Measurements from ENCODE around the gene OR7D2.

OR7D2 gene

GRCh38 chr19:9146882-9147281, 31.9 kb upstream of the OR7D2 start:
- in situ Hi-C loops (cut with HindIII; ENCODE audit: low sequenced_read_pairs), result no loop called here

GRCh38 chr19:9148697-9149096, 30.1 kb upstream of the OR7D2 start:
- H3K4me3 ChIP-seq (ENCODE audit: low read depth, low read length), result no peak overlapping the region
- in situ Hi-C loops (cut with HindIII; ENCODE audit: low sequenced_read_pairs), result no loop called here
- no peak for TF ChIP-seq CTCF (IDR thresholded peaks at IDR 0.05; ENCODE audit: low read depth, low read length)
- DNase-seq (ENCODE audit: low read depth, low spot score), result no peak

More at GRCh38 chr19:9146882-9147281, 31.9 kb upstream of the OR7D2 start:
- DNase-seq (ENCODE audit: low read depth, low spot score), result no peak
- TF ChIP-seq CTCF (IDR thresholded peaks at IDR 0.05; ENCODE audit: low read depth, low read length), result no peak
- no peak overlapping the region for H3K4me3 ChIP-seq (ENCODE audit: low read depth, low read length)

GRCh38 chr19:9149997-9150396, 28.8 kb upstream of the OR7D2 start:
- H3K4me3 ChIP-seq (ENCODE audit: low read depth, low read length), result no peak overlapping the region
- TF ChIP-seq CTCF (IDR thresholded peaks at IDR 0.05; ENCODE audit: low read depth, low read length), result no peak
- in situ Hi-C loops (cut with HindIII; ENCODE audit: low sequenced_read_pairs), result no loop called here
- DNase-seq (ENCODE audit: low read depth, low spot score), result no peak

- no peak overlapping the region for H3K4me3 ChIP-seq (ENCODE audit: low read depth, low read length)
- in situ Hi-C loops (cut with HindIII; ENCODE audit: low sequenced_read_pairs), result no loop called here
- DNase-seq (ENCODE audit: low read depth, low spot score), result no peak
- no peak for TF ChIP-seq CTCF (IDR thresholded peaks at IDR 0.05; ENCODE audit: low read depth, low read length)
Measured at GRCh38 chr19:9150650-9151049, 28.1 kb upstream of the OR7D2 start.

GRCh38 chr19:9151367-9151766, 27.4 kb upstream of the OR7D2 start:
- no peak for DNase-seq (ENCODE audit: low read depth, low spot score)
- in situ Hi-C loops (cut with HindIII; ENCODE audit: low sequenced_read_pairs), result no loop called here
- H3K4me3 ChIP-seq (ENCODE audit: low read depth, low read length), result no peak overlapping the region
- TF ChIP-seq CTCF (IDR thresholded peaks at IDR 0.05; ENCODE audit: low read depth, low read length), result no peak

- in situ Hi-C loops (cut with HindIII; ENCODE audit: low sequenced_read_pairs), result no loop called here
- TF ChIP-seq CTCF (IDR thresholded peaks at IDR 0.05; ENCODE audit: low read depth, low read length), result no peak
- no peak overlapping the region for H3K4me3 ChIP-seq (ENCODE audit: low read depth, low read length)
- no peak for DNase-seq (ENCODE audit: low read depth, low spot score)
Measured at GRCh38 chr19:9155591-9155990, 23.2 kb upstream of the OR7D2 start.

GRCh38 chr19:9156304-9156703, 22.5 kb upstream of the OR7D2 start:
- DNase-seq (ENCODE audit: low read depth, low spot score), result no peak
- in situ Hi-C loops (cut with HindIII; ENCODE audit: low sequenced_read_pairs), result no loop called here
- H3K4me3 ChIP-seq (ENCODE audit: low read depth, low read length), result no peak overlapping the region
- TF ChIP-seq CTCF (IDR thresholded peaks at IDR 0.05; ENCODE audit: low read depth, low read length), result no peak
